OCI-LY1 (cell line): ENCODE measurements around the gene PHACTR4.

Experiments
- H2AFZ ChIP-seq: fragments of 200-600 bp; sonication (generic), shearing (Covaris generic); 2 replicates; pipeline ENCODE4 v1.6.0; 2014; ENCODE audit warnings: antibody characterized with exemption, mild to moderate bottlenecking, low read length
- H3F3A ChIP-seq: fragments of 200-600 bp; sonication (generic), shearing (Covaris generic); 2 replicates; pipeline ENCODE4 v1.6.0; 2014; ENCODE audit warnings: mild to moderate bottlenecking, antibody characterized with exemption, low read length, moderate library complexity; ENCODE audit not compliant: insufficient read depth
- H3K27ac ChIP-seq: fragments of 200-600 bp; sonication (generic); 2 replicates; pipeline ENCODE4 v1.5.1; 2014; ENCODE audit warnings: low read length, mixed run types, mild to moderate bottlenecking, low read depth; ENCODE audit not compliant: poor library complexity, severe bottlenecking
- H3K27me3 ChIP-seq: fragments of 200-600 bp; sonication (generic); 2 replicates; pipeline ENCODE4 v1.6.0; 2014; ENCODE audit warnings: antibody characterized with exemption, mild to moderate bottlenecking, low read length, moderate library complexity; ENCODE audit not compliant: insufficient read depth
- H3K36me3 ChIP-seq: fragments of 200-600 bp; sonication (generic); 2 replicates; pipeline ENCODE4 v1.6.1; 2014; ENCODE audit warnings: mild to moderate bottlenecking, antibody characterized with exemption, low read length, moderate library complexity, mixed read lengths; ENCODE audit not compliant: insufficient read depth
- H3K4me1 ChIP-seq: fragments of 200-600 bp; sonication (generic); 2 replicates; pipeline ENCODE4 v1.5.1; 2014; ENCODE audit warnings: mild to moderate bottlenecking, low read length, moderate library complexity; ENCODE audit not compliant: insufficient read depth, severe bottlenecking
- H3K4me2 ChIP-seq: fragments of 200-600 bp; sonication (generic), shearing (Covaris generic); 2 replicates; pipeline ENCODE4 v1.6.1; 2014; ENCODE audit warnings: low read length
- H3K4me3 ChIP-seq: fragments of 200-600 bp; sonication (generic); 2 replicates; pipeline ENCODE4 v1.5.1; 2014; ENCODE audit warnings: low read length, low read depth, mild to moderate bottlenecking, mixed read lengths; ENCODE audit not compliant: poor library complexity, severe bottlenecking
- H3K79me2 ChIP-seq: fragments of 200-600 bp; shearing (Covaris generic); 2 replicates; pipeline ENCODE4 v1.6.1; 2016; ENCODE audit warnings: mixed run types, low read length, mixed read lengths; ENCODE audit not compliant: insufficient read depth
- H3K9ac ChIP-seq: fragments of 200-600 bp; sonication (generic), shearing (Covaris generic); 2 replicates; pipeline ENCODE4 v1.6.1; 2014; ENCODE audit warnings: mild to moderate bottlenecking, low read length, mixed read lengths
- H3K9me2 ChIP-seq: fragments of 200-600 bp; sonication (generic), shearing (Covaris generic); 2 replicates; pipeline ENCODE4 v1.6.1; 2014; ENCODE audit warnings: low read depth, mild to moderate bottlenecking, low read length, mixed read lengths
- H3K9me3 ChIP-seq: fragments of 200-600 bp; shearing (Covaris generic); 2 replicates; pipeline ENCODE4 v1.6.1; 2014; ENCODE audit warnings: low read length, mixed read lengths
- H4K20me1 ChIP-seq: fragments of 200-600 bp; sonication (generic), shearing (Covaris generic); 2 replicates; pipeline ENCODE4 v1.6.0; 2016; ENCODE audit warnings: mild to moderate bottlenecking, low read length; ENCODE audit not compliant: insufficient read depth
- CTCF ChIP-seq: fragments of 200-600 bp; sonication (generic), shearing (Covaris generic); IDR thresholded peaks from 2 replicates; pipeline ENCODE4 v1.5.1; 2017; ENCODE audit warnings: mild to moderate bottlenecking, antibody characterized with exemption, low read length, moderate library complexity, mixed read lengths
- EZH2 ChIP-seq: fragments of 200-600 bp; sonication (generic), shearing (Covaris generic); IDR thresholded peaks from 2 replicates; pipeline ENCODE4 v1.8.0; 2017; ENCODE audit warnings: borderline replicate concordance, mixed run types, mild to moderate bottlenecking, antibody characterized with exemption, low read length, moderate library complexity, mixed read lengths

Gene PHACTR4

GRCh38 chr1:28416509-28417194 is 47.1 kb downstream of the PHACTR4 start:
- no peaks in the 10 kb centered on the region for H3K9me2 ChIP-seq
- no peaks in the 10 kb centered on the region for H3K36me3 ChIP-seq
- H4K20me1 ChIP-seq = no peaks in the 10 kb centered on the region
- H2AFZ ChIP-seq = no peak overlapping the region
- no peaks in the 10 kb centered on the region for H3F3A ChIP-seq
- no peak overlapping the region for H3K4me3 ChIP-seq
- H3K27me3 ChIP-seq = no peaks in the 10 kb centered on the region
- no peak overlapping the region for H3K4me2 ChIP-seq
- peaks cover 13% of the 10 kb centered on the region for H3K4me1 ChIP-seq
- H3K9me3 ChIP-seq = no peaks in the 10 kb centered on the region
- no peak overlapping the region for H3K27ac ChIP-seq
- TF ChIP-seq CTCF (no peak), EZH2 (no peak)
- no peaks in the 10 kb centered on the region for H3K79me2 ChIP-seq
- no peak overlapping the region for H3K9ac ChIP-seq

GRCh38 chr1:28417441-28417922 is 47.9 kb downstream of the PHACTR4 start:
- Histone ChIP-seq H3K4me2 (peak overlapping the region; percentile 47; the same call in 1 of the 2 replicates), H3K4me3 (no peak overlapping the region), H3K27me3 (no peaks in the 10 kb centered on the region), H3K9me2 (no peaks in the 10 kb centered on the region), H3K4me1 (peaks cover 13% of the 10 kb centered on the region), H3F3A (no peaks in the 10 kb centered on the region), H3K79me2 (no peaks in the 10 kb centered on the region), H4K20me1 (no peaks in the 10 kb centered on the region), H3K9ac (peak overlapping the region; percentile 6; the same call in 1 of the 2 replicates), H3K27ac (peak overlapping the region; percentile 46), H2AFZ (no peak overlapping the region), H3K9me3 (no peaks in the 10 kb centered on the region), H3K36me3 (no peaks in the 10 kb centered on the region)
- no peak for TF ChIP-seq CTCF
- TF ChIP-seq EZH2 = no peak

GRCh38 chr1:28417926-28418637 is 48.5 kb downstream of the PHACTR4 start:
- Histone ChIP-seq H3K27ac (peak overlapping the region; percentile 46), H3K4me1 (peaks cover 13% of the 10 kb centered on the region), H3K4me3 (no peak overlapping the region), H2AFZ (no peak overlapping the region), H3K9ac (peak overlapping the region; percentile 6; the same call in 1 of the 2 replicates), H3K9me3 (no peaks in the 10 kb centered on the region), H3K9me2 (no peaks in the 10 kb centered on the region), H3K4me2 (peak overlapping the region; percentile 47; the same call in 1 of the 2 replicates), H3K79me2 (no peaks in the 10 kb centered on the region), H3K27me3 (no peaks in the 10 kb centered on the region), H4K20me1 (no peaks in the 10 kb centered on the region), H3F3A (no peaks in the 10 kb centered on the region), H3K36me3 (no peaks in the 10 kb centered on the region)
- TF ChIP-seq CTCF (no peak), EZH2 (no peak)
